ENCODE measurements around the gene S100A1.

DNA sequence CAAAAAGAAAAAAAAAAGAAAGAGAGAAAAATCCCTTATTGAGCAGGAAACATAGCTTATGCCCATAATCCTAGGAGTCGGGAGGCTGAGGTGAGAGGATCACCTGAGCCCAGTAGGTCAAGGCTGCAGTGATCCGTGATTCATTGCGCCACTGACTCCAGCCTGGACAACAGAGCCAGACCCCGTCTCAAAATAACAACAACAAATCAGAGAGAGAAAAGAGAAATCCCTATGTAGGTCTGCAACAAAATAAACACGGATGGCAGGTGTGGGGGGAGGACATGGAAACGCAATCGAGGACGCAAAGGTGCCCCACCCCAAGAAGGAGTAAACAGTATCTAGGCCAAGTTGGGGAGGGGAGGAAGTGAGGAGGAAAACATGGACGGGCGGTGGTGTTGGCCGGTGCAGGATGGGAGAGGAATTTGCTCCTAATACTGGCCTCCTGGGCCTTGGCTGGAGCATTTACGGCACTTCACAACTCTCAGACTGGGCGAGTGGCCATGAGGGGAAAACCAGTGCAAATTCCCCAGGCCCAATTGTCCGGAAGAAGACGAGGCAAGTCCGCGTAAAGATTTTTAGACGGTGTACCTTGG is 5.0 kb downstream of the S100A1 start:
- TF ChIP-seq, protein P1, sequence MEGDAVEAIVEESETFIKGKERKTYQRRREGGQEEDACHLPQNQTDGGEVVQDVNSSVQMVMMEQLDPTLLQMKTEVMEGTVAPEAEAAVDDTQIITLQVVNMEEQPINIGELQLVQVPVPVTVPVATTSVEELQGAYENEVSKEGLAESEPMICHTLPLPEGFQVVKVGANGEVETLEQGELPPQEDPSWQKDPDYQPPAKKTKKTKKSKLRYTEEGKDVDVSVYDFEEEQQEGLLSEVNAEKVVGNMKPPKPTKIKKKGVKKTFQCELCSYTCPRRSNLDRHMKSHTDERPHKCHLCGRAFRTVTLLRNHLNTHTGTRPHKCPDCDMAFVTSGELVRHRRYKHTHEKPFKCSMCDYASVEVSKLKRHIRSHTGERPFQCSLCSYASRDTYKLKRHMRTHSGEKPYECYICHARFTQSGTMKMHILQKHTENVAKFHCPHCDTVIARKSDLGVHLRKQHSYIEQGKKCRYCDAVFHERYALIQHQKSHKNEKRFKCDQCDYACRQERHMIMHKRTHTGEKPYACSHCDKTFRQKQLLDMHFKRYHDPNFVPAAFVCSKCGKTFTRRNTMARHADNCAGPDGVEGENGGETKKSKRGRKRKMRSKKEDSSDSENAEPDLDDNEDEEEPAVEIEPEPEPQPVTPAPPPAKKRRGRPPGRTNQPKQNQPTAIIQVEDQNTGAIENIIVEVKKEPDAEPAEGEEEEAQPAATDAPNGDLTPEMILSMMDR (IDR thresholded peaks at IDR 0.05; ENCODE audit: low read depth, low read length), result no peak
- no peak for TF ChIP-seq EZH2phosphoT487 (IDR thresholded peaks at IDR 0.05; ENCODE audit: low read depth)
